HG03060 (cell line): ENCODE measurements around the gene GNG7.
"Not testable (repeated sequence)": the region's sequence is repeated elsewhere in the genome, so short reads cannot be mapped to it uniquely, and the experiment has no call there.

Experiments used
- ATAC-seq: cut with Tn5 transposase; IDR thresholded peaks from one replicate; pipeline ENCODE4 v1.9.1; 2021; ENCODE audit warnings: low read depth, moderate number of reproducible peaks; ENCODE audit not compliant: unreplicated experiment

GNG7 gene

DNA sequence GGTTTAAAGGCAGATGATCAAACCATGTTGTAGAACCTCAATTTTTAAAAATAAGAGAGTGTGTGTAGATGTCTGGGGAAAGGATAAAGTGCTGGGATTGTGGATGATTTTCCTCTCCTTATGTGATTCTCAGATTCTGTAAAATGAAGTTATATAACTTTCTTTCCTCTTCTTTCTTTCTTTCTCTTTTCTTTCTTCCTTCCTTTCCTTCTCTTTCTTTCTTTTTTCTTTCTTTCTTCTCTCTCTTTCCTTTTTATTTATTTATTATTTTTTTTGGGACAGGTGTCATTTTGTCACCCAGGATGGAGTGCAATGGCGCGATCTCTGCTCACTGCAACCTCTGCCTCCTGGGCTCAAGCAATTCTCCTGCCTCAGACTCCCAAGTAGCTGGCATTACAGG lies 144.0 kb downstream of the GNG7 start:
- no peak for ATAC-seq

GRCh38 chr19:2558131-2558530 lies 144.4 kb downstream of the GNG7 start:
- ATAC-seq, result not testable (repeated sequence)

GRCh38 chr19:2557093-2557440 lies 145.4 kb downstream of the GNG7 start:
- no peak for ATAC-seq

GRCh38 chr19:2556221-2557092 lies 146.0 kb downstream of the GNG7 start:
- no peak for ATAC-seq

DNA sequence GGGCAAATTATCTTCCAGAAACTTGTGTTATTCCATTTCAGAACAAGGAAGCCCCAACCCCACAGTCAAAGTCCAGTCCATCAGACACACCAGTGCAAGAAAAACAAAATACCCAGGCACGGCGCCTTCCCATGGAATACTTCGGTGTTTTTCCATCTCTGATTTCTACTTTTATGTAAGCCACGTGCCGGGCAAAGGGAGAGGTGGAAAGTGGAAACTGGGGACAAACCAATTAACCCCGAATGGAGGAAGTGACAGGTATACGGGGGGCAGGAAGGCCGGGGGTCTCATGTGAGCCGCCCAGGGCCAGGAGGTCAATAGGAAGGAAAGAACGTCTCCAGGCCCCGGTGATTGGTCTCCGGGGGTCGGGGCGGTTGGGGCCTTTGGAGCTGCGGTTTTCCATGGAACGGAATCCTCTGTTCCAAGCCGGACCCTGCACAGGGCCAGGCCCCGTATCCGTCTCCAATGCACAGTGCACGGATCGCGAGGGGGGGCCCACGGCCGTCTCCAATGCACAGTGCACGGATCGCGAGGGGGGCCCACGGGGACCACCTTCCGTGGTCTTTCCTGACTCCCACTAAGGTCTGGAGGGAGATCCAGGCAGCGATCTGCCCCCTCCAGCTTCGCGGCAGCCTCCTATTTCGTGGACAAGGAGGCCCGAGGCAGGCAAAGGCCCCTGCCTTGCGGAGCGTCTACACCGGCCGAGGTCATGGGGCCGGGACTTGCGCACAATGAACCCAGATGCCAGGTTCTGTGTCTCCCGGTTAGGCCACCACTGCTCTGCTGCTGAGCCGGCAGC lies 146.9 kb downstream of the GNG7 start:
- ATAC-seq, result no peak

DNA sequence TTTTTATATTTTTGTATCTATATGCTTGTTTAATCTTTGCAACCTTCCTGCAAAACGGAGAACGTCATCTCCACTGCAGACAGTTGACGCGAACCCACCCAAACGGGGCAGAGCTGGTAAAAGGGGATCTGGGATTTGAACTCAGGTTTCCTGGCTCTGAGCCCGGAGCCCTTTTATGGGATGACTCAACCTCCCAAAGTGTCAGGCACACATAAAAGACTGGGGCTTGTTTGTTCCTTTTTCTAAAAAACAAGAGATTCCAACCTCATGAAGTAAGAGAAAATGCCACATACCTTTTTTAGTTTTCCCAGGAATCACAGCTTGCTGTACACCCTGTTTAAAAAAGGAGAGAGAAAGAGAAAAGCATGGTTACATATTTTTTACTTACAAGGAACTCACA lies 147.6 kb downstream of the GNG7 start:
- ATAC-seq, result no peak

DNA sequence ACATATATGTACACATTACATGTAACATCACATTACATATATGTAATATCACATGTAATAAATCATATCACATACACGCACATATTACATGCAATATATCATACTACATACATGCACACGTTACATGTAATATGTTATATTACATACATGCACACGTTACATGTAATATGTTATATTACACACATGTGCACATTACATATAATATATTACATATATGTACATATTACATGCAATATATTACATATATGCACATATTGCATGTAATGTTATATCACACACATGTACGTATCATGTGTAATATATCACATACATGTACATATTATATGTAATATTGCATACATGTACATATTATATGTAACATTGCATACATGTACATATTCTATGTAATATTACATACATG lies 149.0 kb downstream of the GNG7 start:
- ATAC-seq, result peak; percentile 8

GRCh38 chr19:2552859-2553258 lies 149.6 kb downstream of the GNG7 start:
- peak; percentile 49 for ATAC-seq

- ATAC-seq, result no peak
Observed at GRCh38 chr19:2551864-2552185, 150.7 kb downstream of the GNG7 start.

GRCh38 chr19:2551172-2551863 lies 151.2 kb downstream of the GNG7 start:
- no peak for ATAC-seq

DNA sequence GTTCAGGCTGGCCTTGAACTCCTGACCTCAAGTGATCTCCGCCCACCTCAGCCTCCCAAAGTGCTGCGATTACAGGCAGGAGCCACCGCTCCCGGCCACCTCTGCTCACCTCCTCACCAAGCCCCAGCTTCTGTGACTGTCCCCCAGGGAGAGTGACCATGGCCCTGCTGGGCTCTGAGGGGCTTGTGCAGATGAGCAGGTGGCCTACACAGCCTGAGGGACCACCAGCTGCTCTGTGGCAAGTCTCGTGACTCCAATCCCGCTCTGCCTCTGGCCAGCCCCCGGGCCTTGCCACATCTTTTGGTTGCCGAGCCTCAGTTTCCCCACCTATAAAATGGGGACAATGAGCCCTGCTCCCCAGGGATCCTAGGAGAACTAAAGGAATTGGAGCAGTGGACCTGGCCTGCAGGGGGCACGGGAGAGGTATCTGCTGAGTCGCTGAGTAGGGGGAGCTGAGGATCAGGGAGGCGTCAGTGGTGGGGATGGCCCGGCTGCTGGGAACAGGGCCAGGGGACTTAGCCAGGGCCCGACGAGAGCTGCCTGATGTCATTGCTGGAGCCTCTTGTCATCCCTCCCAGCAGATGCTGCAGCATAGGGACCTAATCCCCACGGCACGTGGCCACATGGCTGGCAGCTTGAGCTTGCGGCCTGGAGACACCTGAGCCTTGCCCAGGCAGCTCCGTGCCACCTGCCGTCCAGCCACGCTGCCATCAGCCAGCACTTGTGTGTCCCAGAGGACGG lies 151.9 kb downstream of the GNG7 start:
- no peak for ATAC-seq

- ATAC-seq, result no peak
Observed at GRCh38 chr19:2549701-2550191, 152.7 kb downstream of the GNG7 start.

DNA sequence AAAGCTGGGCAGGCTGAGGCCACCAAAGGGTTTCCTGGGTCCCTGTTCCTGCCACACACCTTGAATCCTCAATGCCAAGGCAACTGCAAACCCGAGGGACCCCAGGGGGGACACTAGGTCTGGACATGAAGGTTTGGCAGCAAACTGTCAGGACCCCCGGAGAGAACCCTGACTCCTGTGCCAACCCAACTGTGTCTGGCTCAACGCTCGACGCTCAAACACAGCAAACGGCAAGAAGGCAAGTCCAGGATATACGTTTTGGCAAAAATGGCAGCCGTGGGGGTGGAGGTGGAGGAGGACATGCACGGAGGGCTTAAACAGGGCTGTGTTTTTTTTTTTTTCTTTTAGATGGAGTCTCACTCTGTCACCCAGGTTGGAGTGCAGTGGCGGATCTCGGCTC lies 153.5 kb downstream of the GNG7 start:
- ATAC-seq, result no peak

DNA sequence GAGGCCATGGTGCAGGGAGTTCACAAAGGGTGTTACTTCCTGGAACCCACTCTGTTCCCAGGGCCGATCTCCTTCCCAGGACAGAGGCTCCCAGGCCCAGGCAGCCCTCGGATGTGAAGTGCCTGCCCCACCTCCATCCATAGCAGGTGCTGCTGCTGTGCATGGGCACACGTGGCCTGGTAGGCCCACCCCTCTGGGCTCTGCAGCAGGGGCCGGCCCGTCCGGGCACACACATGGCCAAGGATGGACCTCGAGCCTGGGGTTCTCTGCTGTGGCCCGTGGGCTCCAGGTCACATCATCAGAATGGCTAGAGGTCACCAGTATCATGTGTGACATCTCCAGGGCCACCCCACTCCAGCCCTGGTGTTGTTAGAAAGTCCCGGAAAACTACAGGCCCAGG lies 154.8 kb downstream of the GNG7 start:
- no peak for ATAC-seq

GRCh38 chr19:2547033-2547680 lies 155.3 kb downstream of the GNG7 start:
- no peak for ATAC-seq

- no peak for ATAC-seq
Observed at GRCh38 chr19:2546128-2547032, 156.1 kb downstream of the GNG7 start.

- ATAC-seq, result not testable (repeated sequence)
Observed at GRCh38 chr19:2545416-2546127, 156.9 kb downstream of the GNG7 start.
